B cell (primary cell): ENCODE results near the gene LRRC2. TPM values are rescaled to one million over a fixed set of nuclear protein-coding genes. Genes with fewer than 3 reads are reported as not detected.

ENCODE experiments used
- ATAC-seq: fragments of 200-7000 bp; cut with Tn5 transposase; one replicate; pipeline ENCODE4 v1.10.0; 2021; ENCODE audit warnings: low read depth, mild to moderate bottlenecking, moderate number of reproducible peaks, moderate library complexity
- CTCF ChIA-PET: fragments of 350-600 bp; sonication (Branson Sonifier 250); formaldehyde crosslinking; loops from one replicate; lab custom pipeline; 2021; ENCODE audit warnings: antibody characterized with exemption, inconsistent platforms; lab: Charles Lee
- POLR2A ChIA-PET: fragments of 350-600 bp; sonication (Branson Sonifier 250); formaldehyde crosslinking; loops from one replicate; lab custom pipeline; 2021; ENCODE audit warnings: antibody characterized with exemption; lab: Charles Lee
- DNase-seq: peaks from one replicate; pipeline ENCODE4 v3.0.0; 2013
- H2AFZ ChIP-seq: 2 replicates; pipeline ENCODE4 v1.6.1; 2012; ENCODE audit warnings: mild to moderate bottlenecking, low read depth, low read length; ENCODE audit not compliant: insufficient read depth, poor library complexity, severe bottlenecking
- H3K27ac ChIP-seq, 2 donors: 1 replicate in 1 of 2; 2 replicates in 1 of 2; pipeline ENCODE4 v1.5.1; 2012 to 2013; ENCODE audit warnings: low read length in 2 of 2, mild to moderate bottlenecking in 2 of 2, moderate library complexity in 1 of 2
- H3K27me3 ChIP-seq, 4 experiments: fragments of 200-600 bp in 1 of 4; sonication (generic) in 1 of 4; replicated peaks in 1 of 4; 1 replicate in 2 of 4; 2 replicates in 2 of 4; pipeline versions ENCODE4 v1.6.1 to v1.7.0; 2013 to 2016; ENCODE audit warnings: low read length in 3 of 4, mild to moderate bottlenecking in 2 of 4, mixed read lengths in 1 of 4, moderate library complexity in 1 of 4; ENCODE audit not compliant: insufficient read depth in 4 of 4, control insufficient read depth in 3 of 4; ENCODE audit errors: control extremely low read depth in 1 of 4
- H3K36me3 ChIP-seq, 2 experiments: replicated peaks in 1 of 2; 1 replicate in 1 of 2; 2 replicates in 1 of 2; pipeline versions ENCODE4 v1.6.1 to v1.7.1; 2013; ENCODE audit warnings: low read length in 1 of 2; ENCODE audit not compliant: insufficient read depth in 2 of 2, control insufficient read depth in 1 of 2; ENCODE audit errors: control extremely low read depth in 1 of 2, extremely low read depth in 1 of 2
- H3K4me1 ChIP-seq, 2 donors: fragments of 200-600 bp in 1 of 2; sonication (generic) in 1 of 2; 1 replicate in 1 of 2; 2 replicates in 1 of 2; pipeline versions ENCODE4 v1.5.1 to v1.6.1; 2013 to 2017; ENCODE audit warnings: low read length in 2 of 2; ENCODE audit not compliant: control insufficient read depth in 2 of 2, insufficient read depth in 2 of 2
- H3K4me2 ChIP-seq: replicated peaks from 2 replicates; pipeline ENCODE3; 2012; ENCODE audit warnings: mild to moderate bottlenecking, low read depth, low read length; ENCODE audit not compliant: poor library complexity, severe bottlenecking
- H3K4me3 ChIP-seq, 5 experiments: fragments of 200-600 bp in 1 of 5; sonication (generic) in 1 of 5; 1 replicate in 3 of 5; 2 replicates in 2 of 5; pipeline versions ENCODE4 v1.5.1 to v1.7.0; 2011 to 2016; ENCODE audit warnings: low read length in 4 of 5, mild to moderate bottlenecking in 4 of 5, low read depth in 2 of 5, control low read depth in 1 of 5, moderate library complexity in 1 of 5; ENCODE audit not compliant: insufficient read depth in 1 of 5; ENCODE audit errors: control extremely low read depth in 1 of 5, extremely low read depth in 1 of 5
- H3K79me2 ChIP-seq: fragments of 200-600 bp; sonication (generic); one replicate; pipeline ENCODE4 v1.6.0; 2016; ENCODE audit warnings: low read length; ENCODE audit not compliant: control insufficient read depth, insufficient read depth
- H3K9ac ChIP-seq: fragments of 200-600 bp; sonication (generic); 2 replicates; pipeline ENCODE4 v1.6.1; 2017; ENCODE audit warnings: mild to moderate bottlenecking, low read length, moderate library complexity
- H3K9me3 ChIP-seq, 3 donors: one replicate each; pipeline versions ENCODE4 v1.6.1 to v1.7.1; 2013; ENCODE audit warnings: low read length in 2 of 3; ENCODE audit not compliant: control insufficient read depth in 2 of 3, insufficient read depth in 1 of 3; ENCODE audit errors: control extremely low read depth in 1 of 3
- H4K20me1 ChIP-seq: 2 replicates; pipeline ENCODE4 v1.6.0; 2012; ENCODE audit warnings: mild to moderate bottlenecking, low read length; ENCODE audit not compliant: insufficient read depth, control insufficient read depth, poor library complexity, severe bottlenecking
- H3K27ac Mint-ChIP-seq: one replicate; pipeline ENCODE4 v1.8.0; 2021; ENCODE audit warnings: mixed read lengths
- H3K27me3 Mint-ChIP-seq: one replicate; pipeline ENCODE4 v1.8.0; 2021; ENCODE audit warnings: mixed read lengths
- H3K4me1 Mint-ChIP-seq: one replicate; pipeline ENCODE4 v1.8.0; 2021; ENCODE audit warnings: mixed read lengths
- H3K4me3 Mint-ChIP-seq: one replicate; pipeline ENCODE4 v1.8.0; 2021; ENCODE audit warnings: mixed read lengths
- H3K9me3 Mint-ChIP-seq: one replicate; pipeline ENCODE4 v1.8.0; 2022; ENCODE audit warnings: mixed read lengths; ENCODE audit not compliant: insufficient read depth
- EZH2 ChIP-seq: IDR thresholded peaks from 2 replicates; pipeline ENCODE4 v1.6.1; 2012; ENCODE audit warnings: borderline replicate concordance, low read depth, mild to moderate bottlenecking, moderate library complexity, low read length; ENCODE audit not compliant: insufficient read depth, poor library complexity, severe bottlenecking
- WGBS: methylation state at CpG from one replicate; pipeline ENCODE4 v1.1.5; 2013; ENCODE audit warnings: missing lambda C conversion rate; ENCODE audit not compliant: insufficient coverage; 5-methylcytosine and 5-hydroxymethylcytosine counted together
- intact Hi-C: fragments of 100-400 bp; cut with micrococcal nuclease; formaldehyde crosslinking; loops from one replicate; pipeline ENCODE4 v1.10.0; 2022
- polyA plus RNA-seq: library from polyadenylated mRNA; depleted of rRNA; stranded (reverse); fragments of >200 nt; gene quantifications from 2 replicates; pipeline ENCODE4 v1.2.3, GENCODE V29; 2012
- total RNA-seq, 2 donors: library from RNA; stranded (reverse); fragments of 120-200 nt in 1 of 2; gene quantifications; 1 replicate in 1 of 2; 2 replicates in 1 of 2; pipeline versions ENCODE4 v1.2.3 to v1.2.4, GENCODE V29; 2013 to 2022
- TF ChIP-seq, protein P1 (sequence below): fragments of 200-600 bp; IDR thresholded peaks from one replicate; pipeline ENCODE4 v1.8.0; 2022; ENCODE audit warnings: antibody characterized with exemption, mild to moderate bottlenecking

Gene LRRC2
- total and polyA plus RNA-seq, 2 donors (not counting 1 experiment from before 2014, with no cell fraction given): 0.04 TPM; not detected in 1

- 82% methylated on average over 12 of the region's 14 CpGs for WGBS
These were observed 13.7 kb upstream of the LRRC2 start for GRCh38 chr3:46579756-46580286.

GRCh38 chr3:46578973-46579755 is 13.1 kb upstream of the LRRC2 start:
- no peak overlapping the region for H3K27ac ChIP-seq
- H3K9me3 Mint-ChIP-seq: no peaks in the 10 kb centered on the region
- no peaks in the 10 kb centered on the region for H3K36me3 ChIP-seq
- H3K27me3 ChIP-seq: peaks cover 0 to 12% (median 3%) of the 10 kb centered on the region in 4 experiments
- ATAC-seq: no peak
- no peaks in the 10 kb centered on the region for H3K4me1 Mint-ChIP-seq
- intact Hi-C loops: no loop called here
- no peak overlapping the region for H3K4me2 ChIP-seq
- no peaks in the 10 kb centered on the region for H3K9me3 ChIP-seq
- POLR2A ChIA-PET: no interaction called here
- H3K27ac Mint-ChIP-seq: no peak overlapping the region
- no peak for DNase-seq
- no peak overlapping the region for H3K9ac ChIP-seq
- no peak overlapping the region for H3K4me3 Mint-ChIP-seq
- H3K79me2 ChIP-seq: no peaks in the 10 kb centered on the region
- no peak overlapping the region for H3K4me3 ChIP-seq
- WGBS: 92% methylated on average over 8 of the region's 10 CpGs
- H3K27me3 Mint-ChIP-seq: peaks cover 14% of the 10 kb centered on the region
- no peak overlapping the region for H2AFZ ChIP-seq
- H4K20me1 ChIP-seq: no peaks in the 10 kb centered on the region
- H3K4me1 ChIP-seq: peaks cover 0 to 4% of the 10 kb centered on the region in 2 donors
- TF ChIP-seq EZH2: no peak
- TF ChIP-seq, protein P1, sequence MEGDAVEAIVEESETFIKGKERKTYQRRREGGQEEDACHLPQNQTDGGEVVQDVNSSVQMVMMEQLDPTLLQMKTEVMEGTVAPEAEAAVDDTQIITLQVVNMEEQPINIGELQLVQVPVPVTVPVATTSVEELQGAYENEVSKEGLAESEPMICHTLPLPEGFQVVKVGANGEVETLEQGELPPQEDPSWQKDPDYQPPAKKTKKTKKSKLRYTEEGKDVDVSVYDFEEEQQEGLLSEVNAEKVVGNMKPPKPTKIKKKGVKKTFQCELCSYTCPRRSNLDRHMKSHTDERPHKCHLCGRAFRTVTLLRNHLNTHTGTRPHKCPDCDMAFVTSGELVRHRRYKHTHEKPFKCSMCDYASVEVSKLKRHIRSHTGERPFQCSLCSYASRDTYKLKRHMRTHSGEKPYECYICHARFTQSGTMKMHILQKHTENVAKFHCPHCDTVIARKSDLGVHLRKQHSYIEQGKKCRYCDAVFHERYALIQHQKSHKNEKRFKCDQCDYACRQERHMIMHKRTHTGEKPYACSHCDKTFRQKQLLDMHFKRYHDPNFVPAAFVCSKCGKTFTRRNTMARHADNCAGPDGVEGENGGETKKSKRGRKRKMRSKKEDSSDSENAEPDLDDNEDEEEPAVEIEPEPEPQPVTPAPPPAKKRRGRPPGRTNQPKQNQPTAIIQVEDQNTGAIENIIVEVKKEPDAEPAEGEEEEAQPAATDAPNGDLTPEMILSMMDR: no peak
- CTCF ChIA-PET: no interaction called here

More at GRCh38 chr3:46579756-46580286, 13.7 kb upstream of the LRRC2 start:
- Histone ChIP-seq H3K4me3 (no peak overlapping the region), H2AFZ (no peak overlapping the region), H3K79me2 (no peaks in the 10 kb centered on the region), H3K27ac (no peak overlapping the region), H3K36me3 (no peaks in the 10 kb centered on the region), H3K9me3 (no peaks in the 10 kb centered on the region), H4K20me1 (no peaks in the 10 kb centered on the region), H3K4me1 (peaks cover 0 to 4% of the 10 kb centered on the region in 2 donors), H3K27me3 (peaks cover 0 to 12% (median 4%) of the 10 kb centered on the region in 4 experiments), H3K4me2 (no peak overlapping the region), H3K9ac (no peak overlapping the region)
- DNase-seq (no peak), ATAC-seq (no peak)
- H3K27me3 Mint-ChIP-seq: peaks cover 10% of the 10 kb centered on the region
- H3K4me3 Mint-ChIP-seq: no peak overlapping the region
- POLR2A ChIA-PET: no interaction called here
- TF ChIP-seq EZH2: no peak
- TF ChIP-seq, protein P1: no peak
- H3K9me3 Mint-ChIP-seq: no peaks in the 10 kb centered on the region
- intact Hi-C loops: no loop called here
- no peak overlapping the region for H3K27ac Mint-ChIP-seq
- H3K4me1 Mint-ChIP-seq: no peaks in the 10 kb centered on the region
- CTCF ChIA-PET: no interaction called here
